Left lung (tissue), 10 donors: ENCODE data around the gene STAT4. TPM values are rescaled to one million over a fixed set of nuclear protein-coding genes. Genes with fewer than 3 reads are reported as not detected.
A peak's percentile ranks its signal among the peaks of the same experiment; 100 is the strongest.

ENCODE experiments used
- ATAC-seq: fragments of 200-7000 bp; cut with Tn5 transposase; one replicate; pipeline ENCODE4 v1.9.1; 2020; ENCODE audit warnings: moderate library complexity
- DNase-seq, 4 donors: peaks; one replicate each; pipeline ENCODE4 v3.0.0-alpha.2; 2013 to 2020
- H3K27ac ChIP-seq, 2 donors: fragments of 200-600 bp; sonication (generic) in 1 of 2; one replicate each; pipeline versions ENCODE4 v1.5.0 to v1.8.0; 2020 to 2021
- H3K27me3 ChIP-seq, 2 donors: fragments of 200-600 bp; sonication (generic) in 1 of 2; one replicate each; pipeline versions ENCODE4 v1.5.0 to v1.8.0; 2020 to 2021
- H3K36me3 ChIP-seq, 2 donors: fragments of 200-600 bp; sonication (generic) in 1 of 2; one replicate each; pipeline versions ENCODE4 v1.5.0 to v1.8.0; 2020 to 2021
- H3K4me1 ChIP-seq, 2 donors: fragments of 200-600 bp; one replicate each; pipeline ENCODE4 v1.8.0; 2021
- H3K4me3 ChIP-seq, 2 donors: fragments of 200-600 bp; sonication (generic) in 1 of 2; one replicate each; pipeline versions ENCODE4 v1.5.0 to v1.8.0; 2020 to 2021; ENCODE audit warnings: mild to moderate bottlenecking in 1 of 2
- H3K9me3 ChIP-seq, 2 donors: fragments of 200-600 bp; sonication (generic) in 1 of 2; one replicate each; pipeline versions ENCODE4 v1.5.0 to v1.8.0; 2020 to 2021
- intact Hi-C, 2 donors: fragments of 100-400 bp; cut with DNase I; formaldehyde crosslinking; loops; one replicate each; pipeline versions ENCODE4 v1.11.2 to v1.14.2; 2022
- polyA plus RNA-seq, 6 donors: library from polyadenylated mRNA; unstranded; fragments of 120-200 nt; gene quantifications; one replicate each; pipeline ENCODE4 v1.2.1, GENCODE V29; 2013; ENCODE audit not compliant: insufficient read length in 6 of 6
- total RNA-seq, 2 donors: library from RNA; stranded (reverse); fragmentation: NEBNext Ultra II Directional; extraction: Animal tissue kit (Norgen Biotek cat#: 25700); gene quantifications; one replicate each; pipeline ENCODE4 v1.2.1, GENCODE V29; 2021
- TF ChIP-seq, protein P1 (sequence below), 2 donors: fragments of 200-600 bp; sonication (generic) in 1 of 2; IDR thresholded peaks; one replicate each; pipeline versions ENCODE4 v1.5.0 to v1.8.0; 2021; ENCODE audit warnings: antibody characterized with exemption in 2 of 2
- donor health status: DM: no; HTN: yes; CAD: no.
- donor health status: DM: no; HTN: no; CAD: no.

Gene STAT4
- total and polyA plus RNA-seq, 8 donors: 4.4 to 11.5 (median 7.4) TPM

DNA sequence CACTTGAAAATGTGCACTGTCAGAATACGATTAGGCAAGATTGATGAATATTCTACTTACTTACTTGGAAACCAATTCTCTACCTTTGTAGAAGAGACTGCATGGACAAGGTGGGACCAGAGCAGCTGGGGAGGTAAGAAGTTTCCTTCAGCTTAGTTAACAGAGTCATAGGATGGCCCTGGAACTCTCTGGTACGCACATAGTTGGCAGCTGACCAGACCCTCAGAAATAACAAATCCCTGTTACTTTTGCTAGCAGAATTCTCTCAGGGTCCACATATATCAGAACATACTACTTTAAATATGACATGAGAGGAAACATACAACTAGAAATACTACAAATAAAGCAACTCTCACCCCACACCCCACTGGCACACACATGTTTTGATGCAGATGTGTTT is 112.1 kb downstream of the STAT4 start:
- peak overlapping the region in 1 of 2 donors; percentile 72 for H3K27ac ChIP-seq
- intact Hi-C loops: loop anchor here in 1 of 2 donors (10.0 kb wide), 1 partner anchor 254 kb away; no protein-coding TSS in a partner anchor
- TF ChIP-seq, protein P1, sequence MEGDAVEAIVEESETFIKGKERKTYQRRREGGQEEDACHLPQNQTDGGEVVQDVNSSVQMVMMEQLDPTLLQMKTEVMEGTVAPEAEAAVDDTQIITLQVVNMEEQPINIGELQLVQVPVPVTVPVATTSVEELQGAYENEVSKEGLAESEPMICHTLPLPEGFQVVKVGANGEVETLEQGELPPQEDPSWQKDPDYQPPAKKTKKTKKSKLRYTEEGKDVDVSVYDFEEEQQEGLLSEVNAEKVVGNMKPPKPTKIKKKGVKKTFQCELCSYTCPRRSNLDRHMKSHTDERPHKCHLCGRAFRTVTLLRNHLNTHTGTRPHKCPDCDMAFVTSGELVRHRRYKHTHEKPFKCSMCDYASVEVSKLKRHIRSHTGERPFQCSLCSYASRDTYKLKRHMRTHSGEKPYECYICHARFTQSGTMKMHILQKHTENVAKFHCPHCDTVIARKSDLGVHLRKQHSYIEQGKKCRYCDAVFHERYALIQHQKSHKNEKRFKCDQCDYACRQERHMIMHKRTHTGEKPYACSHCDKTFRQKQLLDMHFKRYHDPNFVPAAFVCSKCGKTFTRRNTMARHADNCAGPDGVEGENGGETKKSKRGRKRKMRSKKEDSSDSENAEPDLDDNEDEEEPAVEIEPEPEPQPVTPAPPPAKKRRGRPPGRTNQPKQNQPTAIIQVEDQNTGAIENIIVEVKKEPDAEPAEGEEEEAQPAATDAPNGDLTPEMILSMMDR (IDR thresholded peaks at IDR 0.05): no peak
- DNase-seq (no peak), ATAC-seq (no peak)
- no peaks in the 10 kb centered on the region for H3K36me3 ChIP-seq
- H3K9me3 ChIP-seq: no peaks in the 10 kb centered on the region
- H3K4me3 ChIP-seq: no peak overlapping the region
- H3K27me3 ChIP-seq: no peaks in the 10 kb centered on the region
- H3K4me1 ChIP-seq: peaks cover 0 to 18% of the 10 kb centered on the region in 2 donors

DNA sequence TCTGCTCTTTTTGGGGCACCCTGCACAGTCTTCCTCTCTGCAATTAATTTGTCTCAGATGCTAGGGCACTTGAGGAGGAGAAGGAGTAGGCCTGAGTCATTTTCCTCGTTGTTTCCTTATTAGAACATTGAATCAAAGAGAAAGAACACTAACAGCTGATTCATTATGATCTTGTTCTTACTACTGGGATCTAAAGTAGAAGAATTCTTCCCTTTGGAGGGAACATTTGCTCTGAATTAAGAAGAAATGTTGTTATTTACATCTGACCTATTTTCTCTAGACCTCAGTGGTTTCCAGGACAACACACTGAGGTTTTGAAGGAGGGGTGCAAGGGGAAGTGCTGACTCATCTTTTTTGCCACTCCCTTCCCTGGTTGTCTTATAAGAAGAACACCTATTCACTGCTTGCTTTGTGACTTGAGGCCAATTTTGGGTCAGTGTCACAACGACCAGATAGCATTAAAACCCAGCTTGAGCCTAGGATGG is 112.5 kb downstream of the STAT4 start:
- ATAC-seq (peak; percentile 28), DNase-seq (no peak)
- H3K27me3 ChIP-seq: no peaks in the 10 kb centered on the region
- H3K9me3 ChIP-seq: no peaks in the 10 kb centered on the region
- peak overlapping the region in 1 of 2 donors; percentile 72 for H3K27ac ChIP-seq
- TF ChIP-seq, protein P1 (IDR thresholded peaks at IDR 0.05): no peak
- H3K36me3 ChIP-seq: no peaks in the 10 kb centered on the region
- H3K4me3 ChIP-seq: no peak overlapping the region
- peaks cover 0 to 21% of the 10 kb centered on the region in 2 donors for H3K4me1 ChIP-seq
- intact Hi-C loops: loop anchor here in 1 of 2 donors (10.0 kb wide), 1 partner anchor 253 kb away; no protein-coding TSS in a partner anchor

DNA sequence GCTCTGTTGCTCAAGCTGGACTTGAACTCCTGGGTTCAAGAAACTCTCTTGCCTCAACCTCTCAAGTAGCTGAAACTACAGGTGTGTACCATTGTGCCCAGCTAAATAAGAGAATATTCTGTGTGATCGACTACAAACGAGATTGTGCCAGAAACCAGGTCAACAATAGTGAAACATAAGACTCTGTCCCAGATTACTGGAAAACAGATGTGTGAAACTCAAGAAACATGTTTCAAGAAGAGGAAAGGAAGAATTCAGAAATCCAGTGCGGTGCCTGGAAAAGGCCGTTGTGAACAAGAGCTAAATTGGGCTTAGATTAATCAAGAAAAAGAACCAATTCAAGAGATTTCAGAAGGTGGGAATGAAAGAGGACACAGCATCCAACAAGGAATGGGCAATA is 113.4 kb downstream of the STAT4 start:
- intact Hi-C loops: loop anchor here in 1 of 2 donors (10.0 kb wide), 1 partner anchor 253 kb away; no protein-coding TSS in a partner anchor
- Histone ChIP-seq H3K4me3 (no peak overlapping the region), H3K9me3 (no peaks in the 10 kb centered on the region), H3K36me3 (no peaks in the 10 kb centered on the region), H3K27me3 (no peaks in the 10 kb centered on the region), H3K27ac (peak overlapping the region in 1 of 2 donors; percentile 72), H3K4me1 (peaks cover 4 to 30% of the 10 kb centered on the region in 2 donors)
- ATAC-seq (no peak), DNase-seq (no peak)
- TF ChIP-seq, protein P1 (IDR thresholded peaks at IDR 0.05): no peak

DNA sequence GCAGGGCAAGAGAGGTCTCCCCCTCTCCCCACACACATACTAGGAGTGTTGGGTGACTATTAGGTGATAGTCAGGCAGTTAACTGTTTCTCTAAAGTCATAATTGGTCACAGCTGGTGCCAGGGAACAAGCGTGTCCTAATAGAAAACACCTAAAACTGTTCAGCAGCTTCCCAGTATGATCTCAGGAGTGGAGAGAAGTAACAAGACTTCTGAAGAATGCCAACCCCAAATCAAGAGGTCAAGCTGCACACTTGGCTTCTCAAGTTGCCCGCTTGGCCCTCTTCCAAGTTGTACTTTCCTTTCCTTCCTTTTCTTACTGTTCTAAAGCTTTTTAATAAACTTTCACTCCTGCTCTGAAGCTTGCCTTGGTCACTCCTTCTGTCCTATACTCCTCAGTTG is 114.4 kb downstream of the STAT4 start:
- TF ChIP-seq, protein P1 (IDR thresholded peaks at IDR 0.05): no peak
- no peak overlapping the region for H3K27ac ChIP-seq
- intact Hi-C loops: loop anchor here in 1 of 2 donors (10.0 kb wide), 1 partner anchor 252 kb away; no protein-coding TSS in a partner anchor
- no peaks in the 10 kb centered on the region for H3K9me3 ChIP-seq
- peaks cover 6 to 33% of the 10 kb centered on the region in 2 donors for H3K4me1 ChIP-seq
- DNase-seq (peak in 1 of 4 donors; percentile 41), ATAC-seq (peak; percentile 65)
- no peaks in the 10 kb centered on the region for H3K27me3 ChIP-seq
- H3K36me3 ChIP-seq: no peaks in the 10 kb centered on the region
- H3K4me3 ChIP-seq: no peak overlapping the region

DNA sequence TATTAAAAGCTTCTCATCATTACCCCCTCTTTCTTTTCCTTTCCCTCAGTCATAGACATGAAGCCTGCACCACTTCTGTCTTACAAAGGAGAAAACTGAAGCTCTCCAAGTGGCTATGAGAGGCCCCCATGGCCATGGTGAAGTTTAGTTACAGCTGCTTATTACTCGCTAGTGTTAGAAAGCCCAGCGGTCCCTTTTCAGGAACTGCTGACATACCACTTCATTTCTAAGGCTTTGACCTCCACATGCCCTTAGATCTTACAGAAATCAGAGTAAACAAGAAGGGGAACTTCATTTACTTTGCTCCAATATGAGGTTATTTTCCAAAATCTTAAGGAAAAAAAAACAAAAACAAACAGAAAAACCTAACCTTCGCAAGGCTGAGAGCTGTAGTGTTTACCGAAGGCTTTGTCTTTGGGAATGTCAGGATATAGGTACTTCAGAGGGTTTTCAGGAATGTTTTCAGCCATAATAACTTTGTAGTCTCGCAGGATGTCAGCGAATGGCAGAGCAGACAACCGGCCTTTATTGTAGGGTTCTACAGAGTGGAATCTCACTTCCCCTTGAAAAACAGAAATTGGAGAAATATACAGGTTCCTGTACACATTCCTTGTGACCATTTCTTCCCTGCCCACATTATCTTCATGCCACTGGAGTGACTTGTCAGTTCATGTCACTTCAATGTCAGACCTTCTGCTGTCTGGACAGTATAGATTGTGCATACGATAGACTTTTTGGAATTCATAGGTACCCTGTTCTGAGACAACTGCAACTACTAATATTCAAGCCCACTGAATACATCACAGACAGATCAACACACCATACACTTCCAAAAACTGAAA is 118.0 kb downstream of the STAT4 start:
- TF ChIP-seq, protein P1 (IDR thresholded peaks at IDR 0.05): no peak
- peak; percentile 58 for ATAC-seq
- intact Hi-C loops: loop anchor here in 1 of 2 donors (10.0 kb wide), 1 partner anchor 248 kb away; no protein-coding TSS in a partner anchor
- peaks cover 6 to 42% of the 10 kb centered on the region in 2 donors for H3K4me1 ChIP-seq
- no peaks in the 10 kb centered on the region for H3K36me3 ChIP-seq
- H3K27me3 ChIP-seq: no peaks in the 10 kb centered on the region
- peak in 1 of 4 donors; percentile 46 for DNase-seq
- no peak overlapping the region for H3K4me3 ChIP-seq
- H3K27ac ChIP-seq: peak overlapping the region in 1 of 2 donors; percentile 34
- no peaks in the 10 kb centered on the region for H3K9me3 ChIP-seq
